NT2/D1 (cell line): ENCODE results near the gene NAALADL2.

ENCODE experiments used
- SUZ12 ChIP-seq: IDR thresholded peaks from 2 replicates; pipeline ENCODE4 v1.6.1; 2011; ENCODE audit not compliant: insufficient read length, insufficient read depth; ENCODE audit errors: extremely low read depth
- YY1 ChIP-seq: IDR thresholded peaks from 2 replicates; pipeline ENCODE4 v1.6.1; 2011; ENCODE audit not compliant: insufficient read length, insufficient read depth
- ZNF274 ChIP-seq: IDR thresholded peaks from 2 replicates; pipeline ENCODE4 v1.6.1; 2011; ENCODE audit warnings: mild to moderate bottlenecking, low read depth, low read length

DNA sequence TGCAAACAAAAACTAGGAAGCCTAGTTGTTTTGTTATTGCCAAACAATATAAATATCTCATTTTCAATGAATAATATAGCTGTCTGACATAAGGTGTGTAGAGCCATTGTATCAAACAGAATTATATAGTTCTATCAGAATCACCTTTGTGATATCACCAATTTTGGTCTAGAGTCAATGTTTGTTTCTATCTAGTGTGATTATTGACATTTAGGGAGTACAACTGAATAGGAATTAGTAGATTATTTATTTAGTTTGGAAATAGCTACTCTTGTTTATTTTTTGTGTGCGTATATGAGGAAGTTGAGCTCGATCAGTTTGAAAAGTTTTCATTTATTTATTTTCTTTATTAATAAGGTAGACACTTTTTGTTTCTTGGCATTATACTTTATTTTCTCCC is 389.7 kb downstream of the NAALADL2 start:
- no peak for TF ChIP-seq ZNF274
- TF ChIP-seq YY1: no peak
- TF ChIP-seq SUZ12: no peak
